ENCODE results near the gene KLHDC9. TPM values are rescaled to one million over a fixed set of nuclear protein-coding genes. Genes with fewer than 3 reads are reported as not detected.

Gene KLHDC9
- polyA plus RNA-seq, 1 donor: 5.6 TPM

- no peak for DNase-seq
- Histone ChIP-seq H3K4me1 (ENCODE audit: control insufficient read depth, insufficient read depth, low read length) (peaks cover 13% of the 10 kb centered on the region), H3K9me3 (ENCODE audit: control insufficient read depth, low read depth, low read length) (peaks cover 3% of the 10 kb centered on the region), H3K4me3 (ENCODE audit: low read length) (no peak overlapping the region), H3K27me3 (ENCODE audit: control insufficient read depth, insufficient read depth, low read length) (no peaks in the 10 kb centered on the region), H3K27ac (ENCODE audit: low read length) (no peak overlapping the region), H3K36me3 (ENCODE audit: control insufficient read depth, insufficient read depth, low read length) (no peaks in the 10 kb centered on the region)
- WGBS (ENCODE audit: insufficient coverage, low lambda C conversion rate): 100% methylated on average over 1 of the region's 14 CpGs
Measured at GRCh38 chr1:161094481-161094880, 3.7 kb upstream of the KLHDC9 start.

GRCh38 chr1:161095230-161095629 is 2.9 kb upstream of the KLHDC9 start:
- Histone ChIP-seq H3K27ac (ENCODE audit: low read length) (no peak overlapping the region), H3K27me3 (ENCODE audit: control insufficient read depth, insufficient read depth, low read length) (no peaks in the 10 kb centered on the region), H3K36me3 (ENCODE audit: control insufficient read depth, insufficient read depth, low read length) (peaks cover 6% of the 10 kb centered on the region), H3K4me1 (ENCODE audit: control insufficient read depth, insufficient read depth, low read length) (peaks cover 8% of the 10 kb centered on the region), H3K4me3 (ENCODE audit: low read length) (no peak overlapping the region), H3K9me3 (ENCODE audit: control insufficient read depth, low read depth, low read length) (peaks cover 3% of the 10 kb centered on the region)
- 100% methylated on average over 6 of the region's 6 CpGs for WGBS (ENCODE audit: insufficient coverage, low lambda C conversion rate)
- DNase-seq: no peak

GRCh38 chr1:161096015-161096414 is 2.1 kb upstream of the KLHDC9 start:
- WGBS (ENCODE audit: insufficient coverage, low lambda C conversion rate): 80% methylated on average over 1 of the region's 2 CpGs
- no peak for DNase-seq
- H3K4me1 ChIP-seq (ENCODE audit: control insufficient read depth, insufficient read depth, low read length): peaks cover 8% of the 10 kb centered on the region

DNA sequence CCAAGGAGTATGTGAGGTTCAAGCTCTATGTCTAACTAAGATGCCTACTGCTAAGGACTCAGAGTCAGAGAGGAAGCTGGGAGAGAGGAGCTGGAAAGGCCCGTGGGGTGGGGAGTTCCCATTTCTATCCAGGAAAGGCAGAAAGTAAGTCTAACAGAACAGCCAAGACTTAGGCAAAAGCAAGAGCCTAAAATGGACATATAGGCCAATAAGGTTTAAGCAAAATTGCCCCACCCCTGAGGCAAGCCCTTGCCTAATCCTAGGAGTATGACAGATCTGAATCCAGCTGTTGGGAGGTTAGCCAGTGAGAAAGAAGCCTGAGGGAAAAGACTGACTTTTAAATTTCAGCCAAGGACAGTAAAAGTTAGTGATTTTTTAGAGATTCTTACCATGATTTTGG is 1.6 kb upstream of the KLHDC9 start:
- peaks cover 13% of the 10 kb centered on the region for H3K36me3 ChIP-seq (ENCODE audit: control insufficient read depth, insufficient read depth, low read length)
- no peak overlapping the region for H3K4me3 ChIP-seq (ENCODE audit: low read length)
- peaks cover 8% of the 10 kb centered on the region for H3K4me1 ChIP-seq (ENCODE audit: control insufficient read depth, insufficient read depth, low read length)
- DNase-seq: no peak
- WGBS (ENCODE audit: insufficient coverage, low lambda C conversion rate): no CpG with 5 or more reads among the region's 1 CpG
- no peak overlapping the region for H3K27ac ChIP-seq (ENCODE audit: low read length)
- H3K9me3 ChIP-seq (ENCODE audit: control insufficient read depth, low read depth, low read length): peaks cover 3% of the 10 kb centered on the region
- H3K27me3 ChIP-seq (ENCODE audit: control insufficient read depth, insufficient read depth, low read length): no peaks in the 10 kb centered on the region

More at GRCh38 chr1:161096015-161096414, 2.1 kb upstream of the KLHDC9 start:
- H3K36me3 ChIP-seq (ENCODE audit: control insufficient read depth, insufficient read depth, low read length): peaks cover 9% of the 10 kb centered on the region
- no peak overlapping the region for H3K27ac ChIP-seq (ENCODE audit: low read length)
- peaks cover 3% of the 10 kb centered on the region for H3K9me3 ChIP-seq (ENCODE audit: control insufficient read depth, low read depth, low read length)
- no peak overlapping the region for H3K4me3 ChIP-seq (ENCODE audit: low read length)
- H3K27me3 ChIP-seq (ENCODE audit: control insufficient read depth, insufficient read depth, low read length): no peaks in the 10 kb centered on the region

GRCh38 chr1:161099090-161099802 is 1.1 kb downstream of the KLHDC9 start:
- Histone ChIP-seq H3K36me3 (ENCODE audit: control insufficient read depth, insufficient read depth, low read length) (peaks cover 22% of the 10 kb centered on the region), H3K4me1 (ENCODE audit: control insufficient read depth, insufficient read depth, low read length) (peaks cover 8% of the 10 kb centered on the region), H3K9me3 (ENCODE audit: control insufficient read depth, low read depth, low read length) (peaks cover 3% of the 10 kb centered on the region), H3K27ac (ENCODE audit: low read length) (no peak overlapping the region), H3K4me3 (ENCODE audit: low read length) (peak overlapping the region; percentile 59), H3K27me3 (ENCODE audit: control insufficient read depth, insufficient read depth, low read length) (no peaks in the 10 kb centered on the region)
- no peak for DNase-seq
- WGBS (ENCODE audit: insufficient coverage, low lambda C conversion rate): 90% methylated on average over 2 of the region's 9 CpGs

DNA sequence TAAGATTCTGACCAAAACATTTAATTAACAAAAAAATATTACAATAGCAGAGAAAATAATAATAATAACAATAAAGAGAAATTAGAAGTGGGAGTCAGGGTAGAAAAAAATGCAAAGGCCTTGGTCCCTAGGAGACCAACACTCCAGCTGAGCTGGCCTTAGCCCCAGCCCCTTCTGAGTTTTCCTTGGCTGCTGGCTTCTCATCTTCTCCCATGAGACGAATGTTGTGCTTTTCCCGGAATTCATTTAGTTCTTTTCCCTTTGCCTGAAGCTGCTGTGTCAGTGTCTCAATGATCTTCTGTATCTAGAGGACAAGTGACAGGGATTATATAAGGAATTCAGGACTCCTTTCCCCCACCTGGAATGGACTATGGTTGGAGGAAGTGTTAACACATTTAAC is 2.4 kb downstream of the KLHDC9 start:
- Histone ChIP-seq H3K27me3 (ENCODE audit: control insufficient read depth, insufficient read depth, low read length) (no peaks in the 10 kb centered on the region), H3K9me3 (ENCODE audit: control insufficient read depth, low read depth, low read length) (peaks cover 3% of the 10 kb centered on the region), H3K4me1 (ENCODE audit: control insufficient read depth, insufficient read depth, low read length) (peaks cover 8% of the 10 kb centered on the region), H3K27ac (ENCODE audit: low read length) (no peak overlapping the region), H3K36me3 (ENCODE audit: control insufficient read depth, insufficient read depth, low read length) (peaks cover 22% of the 10 kb centered on the region), H3K4me3 (ENCODE audit: low read length) (no peak overlapping the region)
- DNase-seq: no peak
- no CpG with 5 or more reads among the region's 2 CpGs for WGBS (ENCODE audit: insufficient coverage, low lambda C conversion rate)

DNA sequence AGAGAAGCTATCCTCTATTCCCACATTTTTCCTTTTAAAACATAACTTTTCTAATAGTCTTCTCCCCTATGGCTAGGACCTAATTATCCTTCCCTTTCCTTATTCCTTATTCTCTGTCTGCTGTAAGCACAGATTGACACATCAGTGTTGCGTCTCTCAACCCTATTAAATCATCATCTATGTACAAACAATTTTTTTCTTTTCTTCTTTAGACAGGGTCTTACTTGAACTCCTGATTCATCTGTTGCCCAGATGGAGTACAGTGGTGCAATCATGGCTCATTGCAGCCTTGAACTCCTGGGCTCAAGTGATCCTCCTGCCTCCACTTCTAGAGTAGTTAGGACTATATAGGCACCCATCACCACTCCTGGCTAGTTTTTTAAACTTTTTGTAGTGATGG is 8.3 kb downstream of the KLHDC9 start:
- no peaks in the 10 kb centered on the region for H3K27me3 ChIP-seq (ENCODE audit: control insufficient read depth, insufficient read depth, low read length)
- H3K4me3 ChIP-seq (ENCODE audit: low read length): no peak overlapping the region
- H3K27ac ChIP-seq (ENCODE audit: low read length): no peak overlapping the region
- no peaks in the 10 kb centered on the region for H3K9me3 ChIP-seq (ENCODE audit: control insufficient read depth, low read depth, low read length)
- peaks cover 13% of the 10 kb centered on the region for H3K36me3 ChIP-seq (ENCODE audit: control insufficient read depth, insufficient read depth, low read length)
- no peak for DNase-seq
- no peaks in the 10 kb centered on the region for H3K4me1 ChIP-seq (ENCODE audit: control insufficient read depth, insufficient read depth, low read length)
- WGBS (ENCODE audit: insufficient coverage, low lambda C conversion rate): no CpG with 5 or more reads among the region's 1 CpG

DNA sequence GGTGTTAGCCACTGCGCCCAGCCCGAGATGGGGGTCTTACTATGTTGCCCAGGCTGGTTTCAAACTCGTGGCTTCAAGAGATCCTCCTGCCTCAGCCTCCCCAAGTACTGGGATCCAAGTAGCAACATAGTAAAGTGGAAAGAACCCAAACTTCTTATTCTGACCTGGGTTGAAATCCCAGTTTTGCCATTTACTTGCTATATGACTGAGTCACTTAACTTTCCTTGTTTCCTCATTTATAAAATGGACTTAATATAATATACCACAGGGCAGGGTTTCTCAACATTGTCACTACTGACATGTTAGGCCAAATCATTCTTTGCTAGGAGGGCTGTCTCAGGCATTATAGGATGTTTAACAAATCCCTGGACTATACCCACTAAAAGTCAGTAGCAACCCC is 13.0 kb downstream of the KLHDC9 start:
- Histone ChIP-seq H3K4me1 (ENCODE audit: control insufficient read depth, insufficient read depth, low read length) (no peaks in the 10 kb centered on the region), H3K36me3 (ENCODE audit: control insufficient read depth, insufficient read depth, low read length) (peaks cover 8% of the 10 kb centered on the region), H3K9me3 (ENCODE audit: control insufficient read depth, low read depth, low read length) (no peaks in the 10 kb centered on the region), H3K27me3 (ENCODE audit: control insufficient read depth, insufficient read depth, low read length) (no peaks in the 10 kb centered on the region), H3K4me3 (ENCODE audit: low read length) (no peak overlapping the region), H3K27ac (ENCODE audit: low read length) (no peak overlapping the region)
- DNase-seq: no peak
- WGBS (ENCODE audit: insufficient coverage, low lambda C conversion rate): no CpG with 5 or more reads among the region's 3 CpGs

GRCh38 chr1:161111527-161111926 is 13.4 kb downstream of the KLHDC9 start:
- H3K27ac ChIP-seq (ENCODE audit: low read length): no peak overlapping the region
- H3K9me3 ChIP-seq (ENCODE audit: control insufficient read depth, low read depth, low read length): no peaks in the 10 kb centered on the region
- 100% methylated on average over 1 of the region's 2 CpGs for WGBS (ENCODE audit: insufficient coverage, low lambda C conversion rate)
- no peak overlapping the region for H3K4me3 ChIP-seq (ENCODE audit: low read length)
- DNase-seq: no peak
- H3K27me3 ChIP-seq (ENCODE audit: control insufficient read depth, insufficient read depth, low read length): no peaks in the 10 kb centered on the region
- H3K4me1 ChIP-seq (ENCODE audit: control insufficient read depth, insufficient read depth, low read length): peaks cover 1% of the 10 kb centered on the region
- peaks cover 8% of the 10 kb centered on the region for H3K36me3 ChIP-seq (ENCODE audit: control insufficient read depth, insufficient read depth, low read length)

GRCh38 chr1:161113915-161114314 is 15.8 kb downstream of the KLHDC9 start:
- Histone ChIP-seq H3K27ac (ENCODE audit: low read length) (no peak overlapping the region), H3K9me3 (ENCODE audit: control insufficient read depth, low read depth, low read length) (no peaks in the 10 kb centered on the region), H3K36me3 (ENCODE audit: control insufficient read depth, insufficient read depth, low read length) (peaks cover 8% of the 10 kb centered on the region), H3K4me1 (ENCODE audit: control insufficient read depth, insufficient read depth, low read length) (peaks cover 9% of the 10 kb centered on the region), H3K27me3 (ENCODE audit: control insufficient read depth, insufficient read depth, low read length) (no peaks in the 10 kb centered on the region), H3K4me3 (ENCODE audit: low read length) (no peak overlapping the region)
- DNase-seq: no peak
- WGBS (ENCODE audit: insufficient coverage, low lambda C conversion rate): no CpG with 5 or more reads among the region's 1 CpG

DNA sequence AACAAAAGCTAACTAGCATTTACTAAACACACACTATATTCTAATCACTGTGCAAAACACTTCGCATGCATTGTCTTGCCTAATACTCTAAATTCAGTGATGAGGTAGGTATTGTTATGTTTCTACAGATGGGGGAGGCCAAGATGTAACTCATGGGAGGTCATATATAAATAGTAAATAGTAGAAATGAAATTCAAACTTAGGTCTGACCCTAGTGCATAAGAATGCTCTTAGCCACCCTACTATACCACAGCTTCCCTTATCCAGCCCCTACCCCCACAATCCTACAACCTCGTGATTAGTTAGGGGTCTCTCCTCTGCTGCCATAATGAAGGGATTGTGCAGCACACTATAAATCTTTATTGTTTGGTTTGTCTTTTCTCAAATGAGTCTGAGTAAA is 16.4 kb downstream of the KLHDC9 start:
- no peaks in the 10 kb centered on the region for H3K27me3 ChIP-seq (ENCODE audit: control insufficient read depth, insufficient read depth, low read length)
- DNase-seq: no peak
- peaks cover 15% of the 10 kb centered on the region for H3K4me1 ChIP-seq (ENCODE audit: control insufficient read depth, insufficient read depth, low read length)
- H3K27ac ChIP-seq (ENCODE audit: low read length): no peak overlapping the region
- no CpG with 5 or more reads among the region's 2 CpGs for WGBS (ENCODE audit: insufficient coverage, low lambda C conversion rate)
- H3K9me3 ChIP-seq (ENCODE audit: control insufficient read depth, low read depth, low read length): no peaks in the 10 kb centered on the region
- no peak overlapping the region for H3K4me3 ChIP-seq (ENCODE audit: low read length)
- H3K36me3 ChIP-seq (ENCODE audit: control insufficient read depth, insufficient read depth, low read length): peaks cover 7% of the 10 kb centered on the region
